NCI-H1694 treated with DMSO at 0.1 percent for 48 hours (cell line): ENCODE data around the gene PLAGL2.

Experiments
- DNase-seq: peaks from one replicate; lab custom pipeline; 2025; lab: John Stamatoyannopoulos, UW

The PLAGL2 gene

GRCh38 chr20:32231245-32231644 is 23.7 kb upstream of the PLAGL2 start:
- DNase-seq = no peak

- no peak for DNase-seq
Measured at GRCh38 chr20:32230707-32231106, 23.2 kb upstream of the PLAGL2 start.

GRCh38 chr20:32229251-32229747 is 21.8 kb upstream of the PLAGL2 start:
- no peak for DNase-seq

GRCh38 chr20:32227744-32228688 is 20.5 kb upstream of the PLAGL2 start:
- DNase-seq = no peak

GRCh38 chr20:32227306-32227705 is 19.8 kb upstream of the PLAGL2 start:
- no peak for DNase-seq

- DNase-seq = no peak
Measured at GRCh38 chr20:32226391-32226790, 18.8 kb upstream of the PLAGL2 start.

- DNase-seq = no peak
Measured at GRCh38 chr20:32224463-32224862, 16.9 kb upstream of the PLAGL2 start.

- DNase-seq = no peak
Measured at GRCh38 chr20:32218156-32218900, 10.8 kb upstream of the PLAGL2 start.

GRCh38 chr20:32216179-32217142 is 8.9 kb upstream of the PLAGL2 start:
- DNase-seq = no peak

GRCh38 chr20:32215729-32216128 is 8.2 kb upstream of the PLAGL2 start:
- DNase-seq = no peak

GRCh38 chr20:32215147-32215546 is 7.6 kb upstream of the PLAGL2 start:
- no peak for DNase-seq

- DNase-seq = no peak
Measured at GRCh38 chr20:32213870-32214269, 6.3 kb upstream of the PLAGL2 start.

- no peak for DNase-seq
Measured at GRCh38 chr20:32209850-32210605, 2.5 kb upstream of the PLAGL2 start.

GRCh38 chr20:32208499-32209154 is 1.1 kb upstream of the PLAGL2 start:
- DNase-seq = no peak

- DNase-seq = no peak
Measured at GRCh38 chr20:32206760-32207625, 550 bp downstream of the PLAGL2 start.

- DNase-seq = no peak
Measured at GRCh38 chr20:32205843-32206759, 1.4 kb downstream of the PLAGL2 start.

GRCh38 chr20:32205110-32205842 is 2.3 kb downstream of the PLAGL2 start:
- no peak for DNase-seq
